Measurements from ENCODE around the gene WWP2.

Gene WWP2

GRCh38 chr16:69870761-69871160 lies 108.6 kb downstream of the WWP2 start:
- Histone ChIP-seq H3K27ac (ENCODE audit: low read length) (no peak overlapping the region), H3K9ac (ENCODE audit: low read depth, low read length) (no peak overlapping the region), H3K4me1 (ENCODE audit: insufficient read depth, low read length) (no peaks in the 10 kb centered on the region), H3K36me3 (ENCODE audit: insufficient read depth, low read depth, low read length) (peaks cover 18% of the 10 kb centered on the region; the same call in 1 of the 2 replicates), H3K9me3 (ENCODE audit: insufficient read depth, low read depth, low read length) (no peaks in the 10 kb centered on the region), H3K4me3 (ENCODE audit: low read length) (no peak overlapping the region), H3K27me3 (ENCODE audit: insufficient read depth, low read length) (no peaks in the 10 kb centered on the region)

DNA sequence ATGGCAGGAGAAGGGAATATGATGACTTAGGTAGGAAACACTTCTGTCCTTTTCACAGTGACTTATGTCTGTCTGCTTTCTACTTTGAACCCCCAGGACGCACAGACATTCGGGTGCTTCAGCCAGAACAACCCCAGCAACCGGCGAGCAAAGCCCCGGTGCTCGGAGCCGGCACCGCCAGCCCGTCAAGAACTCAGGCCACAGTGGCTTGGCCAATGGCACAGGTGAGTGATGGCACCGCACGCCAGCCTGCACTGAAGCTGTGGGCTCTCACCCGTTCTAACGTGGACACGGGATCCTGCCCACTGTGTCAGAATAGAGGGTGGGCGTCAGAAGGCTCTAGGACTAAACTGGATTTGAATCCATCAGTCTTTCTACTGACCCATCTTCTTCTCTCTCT lies 109.6 kb downstream of the WWP2 start:
- no peak overlapping the region for H3K9ac ChIP-seq (ENCODE audit: low read depth, low read length)
- H3K27ac ChIP-seq (ENCODE audit: low read length) = no peak overlapping the region
- no peak overlapping the region for H3K4me3 ChIP-seq (ENCODE audit: low read length)
- H3K27me3 ChIP-seq (ENCODE audit: insufficient read depth, low read length) = no peaks in the 10 kb centered on the region
- peaks cover 20% of the 10 kb centered on the region; the same call in 1 of the 2 replicates for H3K36me3 ChIP-seq (ENCODE audit: insufficient read depth, low read depth, low read length)
- H3K9me3 ChIP-seq (ENCODE audit: insufficient read depth, low read depth, low read length) = 0 out of 2 replicates have a peak, but pooled peaks cover 1% of the 10 kb centered on the region
- no peaks in the 10 kb centered on the region for H3K4me1 ChIP-seq (ENCODE audit: insufficient read depth, low read length)

GRCh38 chr16:69872888-69873287 lies 110.8 kb downstream of the WWP2 start:
- Histone ChIP-seq H3K9me3 (ENCODE audit: insufficient read depth, low read depth, low read length) (0 out of 2 replicates have a peak, but pooled peaks cover 4% of the 10 kb centered on the region), H3K4me1 (ENCODE audit: insufficient read depth, low read length) (no peaks in the 10 kb centered on the region), H3K4me3 (ENCODE audit: low read length) (no peak overlapping the region), H3K27me3 (ENCODE audit: insufficient read depth, low read length) (no peaks in the 10 kb centered on the region), H3K9ac (ENCODE audit: low read depth, low read length) (no peak overlapping the region), H3K27ac (ENCODE audit: low read length) (no peak overlapping the region), H3K36me3 (ENCODE audit: insufficient read depth, low read depth, low read length) (peaks cover 25% of the 10 kb centered on the region; the same call in 1 of the 2 replicates)

DNA sequence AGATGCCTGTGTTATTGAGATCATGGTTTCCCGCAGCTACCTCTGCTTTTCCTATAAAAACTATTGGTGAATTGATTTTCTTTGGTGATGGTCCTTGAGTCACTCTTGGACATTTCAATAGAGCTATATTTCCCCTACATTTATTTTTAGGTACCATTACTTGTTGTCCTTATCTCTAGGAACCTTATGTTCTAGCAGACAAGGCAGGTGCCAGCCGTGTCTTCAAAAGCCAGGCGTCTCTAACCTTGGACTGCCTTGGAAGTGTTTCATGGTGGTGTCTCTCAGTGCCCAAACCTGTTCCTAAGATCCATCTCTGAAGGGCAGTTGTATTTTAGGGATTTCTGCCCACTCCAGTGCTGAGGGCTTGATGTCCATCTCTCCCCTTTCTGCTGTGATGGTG lies 111.7 kb downstream of the WWP2 start:
- no peaks in the 10 kb centered on the region for H3K27me3 ChIP-seq (ENCODE audit: insufficient read depth, low read length)
- no peak overlapping the region for H3K27ac ChIP-seq (ENCODE audit: low read length)
- peaks cover 25% of the 10 kb centered on the region; the same call in 1 of the 2 replicates for H3K36me3 ChIP-seq (ENCODE audit: insufficient read depth, low read depth, low read length)
- H3K9me3 ChIP-seq (ENCODE audit: insufficient read depth, low read depth, low read length) = 0 out of 2 replicates have a peak, but pooled peaks cover 4% of the 10 kb centered on the region
- no peak overlapping the region for H3K9ac ChIP-seq (ENCODE audit: low read depth, low read length)
- no peak overlapping the region for H3K4me3 ChIP-seq (ENCODE audit: low read length)
- no peaks in the 10 kb centered on the region for H3K4me1 ChIP-seq (ENCODE audit: insufficient read depth, low read length)

DNA sequence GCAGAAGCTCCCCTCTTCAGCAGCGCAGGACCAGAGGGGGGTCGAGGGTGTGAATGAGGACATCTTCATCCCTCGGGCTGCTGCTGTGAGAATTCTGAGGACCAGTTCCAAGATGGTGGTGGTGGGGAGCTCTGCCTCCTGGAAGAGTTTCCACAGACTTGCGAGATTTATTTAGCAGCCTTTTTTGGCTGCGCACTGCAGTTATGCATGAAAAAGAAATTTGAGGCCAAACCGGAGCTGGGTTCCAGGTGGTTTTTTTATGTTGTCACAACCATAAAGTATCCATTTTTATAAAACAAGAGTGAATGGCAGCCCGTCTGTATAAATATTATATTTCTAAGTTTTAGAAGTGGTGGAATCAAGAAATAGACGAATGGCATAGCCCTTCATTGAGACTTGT lies 112.1 kb downstream of the WWP2 start:
- no peaks in the 10 kb centered on the region for H3K4me1 ChIP-seq (ENCODE audit: insufficient read depth, low read length)
- peaks cover 25% of the 10 kb centered on the region; the same call in 1 of the 2 replicates for H3K36me3 ChIP-seq (ENCODE audit: insufficient read depth, low read depth, low read length)
- H3K27ac ChIP-seq (ENCODE audit: low read length) = no peak overlapping the region
- no peaks in the 10 kb centered on the region for H3K27me3 ChIP-seq (ENCODE audit: insufficient read depth, low read length)
- H3K4me3 ChIP-seq (ENCODE audit: low read length) = no peak overlapping the region
- no peak overlapping the region for H3K9ac ChIP-seq (ENCODE audit: low read depth, low read length)
- H3K9me3 ChIP-seq (ENCODE audit: insufficient read depth, low read depth, low read length) = 0 out of 2 replicates have a peak, but pooled peaks cover 4% of the 10 kb centered on the region

GRCh38 chr16:69880640-69881133 lies 118.6 kb downstream of the WWP2 start:
- Histone ChIP-seq H3K36me3 (ENCODE audit: insufficient read depth, low read depth, low read length) (0 out of 2 replicates have a peak, but pooled peaks cover 7% of the 10 kb centered on the region), H3K9ac (ENCODE audit: low read depth, low read length) (no peak overlapping the region), H3K9me3 (ENCODE audit: insufficient read depth, low read depth, low read length) (0 out of 2 replicates have a peak, but pooled peaks cover 4% of the 10 kb centered on the region), H3K27ac (ENCODE audit: low read length) (no peak overlapping the region), H3K4me1 (ENCODE audit: insufficient read depth, low read length) (no peaks in the 10 kb centered on the region), H3K27me3 (ENCODE audit: insufficient read depth, low read length) (no peaks in the 10 kb centered on the region), H3K4me3 (ENCODE audit: low read length) (no peak overlapping the region)

GRCh38 chr16:69881141-69881540 lies 119.0 kb downstream of the WWP2 start:
- Histone ChIP-seq H3K27ac (ENCODE audit: low read length) (no peak overlapping the region), H3K4me1 (ENCODE audit: insufficient read depth, low read length) (no peaks in the 10 kb centered on the region), H3K9ac (ENCODE audit: low read depth, low read length) (no peak overlapping the region), H3K9me3 (ENCODE audit: insufficient read depth, low read depth, low read length) (0 out of 2 replicates have a peak, but pooled peaks cover 4% of the 10 kb centered on the region), H3K4me3 (ENCODE audit: low read length) (no peak overlapping the region), H3K36me3 (ENCODE audit: insufficient read depth, low read depth, low read length) (0 out of 2 replicates have a peak, but pooled peaks cover 7% of the 10 kb centered on the region), H3K27me3 (ENCODE audit: insufficient read depth, low read length) (no peaks in the 10 kb centered on the region)

GRCh38 chr16:69883744-69884143 lies 121.6 kb downstream of the WWP2 start:
- no peaks in the 10 kb centered on the region for H3K9me3 ChIP-seq (ENCODE audit: insufficient read depth, low read depth, low read length)
- no peak overlapping the region for H3K4me3 ChIP-seq (ENCODE audit: low read length)
- no peak overlapping the region for H3K9ac ChIP-seq (ENCODE audit: low read depth, low read length)
- no peaks in the 10 kb centered on the region for H3K4me1 ChIP-seq (ENCODE audit: insufficient read depth, low read length)
- H3K27ac ChIP-seq (ENCODE audit: low read length) = no peak overlapping the region
- H3K36me3 ChIP-seq (ENCODE audit: insufficient read depth, low read depth, low read length) = peaks cover under 1% of the 10 kb centered on the region; the same call in 1 of the 2 replicates
- H3K27me3 ChIP-seq (ENCODE audit: insufficient read depth, low read length) = no peaks in the 10 kb centered on the region

- Histone ChIP-seq H3K9me3 (ENCODE audit: insufficient read depth, low read depth, low read length) (no peaks in the 10 kb centered on the region), H3K27me3 (ENCODE audit: insufficient read depth, low read length) (no peaks in the 10 kb centered on the region), H3K4me3 (ENCODE audit: low read length) (no peak overlapping the region), H3K4me1 (ENCODE audit: insufficient read depth, low read length) (no peaks in the 10 kb centered on the region; the same call in 1 of the 2 replicates), H3K27ac (ENCODE audit: low read length) (no peak overlapping the region), H3K36me3 (ENCODE audit: insufficient read depth, low read depth, low read length) (peaks cover 11% of the 10 kb centered on the region), H3K9ac (ENCODE audit: low read depth, low read length) (no peak overlapping the region)
These were observed 123.6 kb downstream of the WWP2 start for GRCh38 chr16:69885722-69886121.

DNA sequence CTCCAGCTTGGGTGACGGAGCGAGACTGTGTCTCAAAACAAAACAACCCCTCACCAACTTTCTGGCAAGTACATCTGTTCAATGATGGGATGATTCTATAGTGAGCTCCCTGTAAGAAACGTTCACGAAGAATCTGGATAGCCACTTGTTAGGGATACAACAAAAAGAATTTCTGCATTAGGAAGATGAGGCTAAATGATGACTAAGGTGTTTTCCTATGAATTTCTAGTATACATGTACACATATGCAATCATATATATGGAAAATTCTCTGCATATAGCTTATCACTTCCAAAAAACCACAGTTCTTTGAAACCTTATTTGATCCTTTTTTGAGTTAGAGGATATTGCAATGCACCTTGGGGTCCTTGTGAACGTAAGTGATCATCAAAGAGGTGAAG lies 124.6 kb downstream of the WWP2 start:
- Histone ChIP-seq H3K9me3 (ENCODE audit: insufficient read depth, low read depth, low read length) (no peaks in the 10 kb centered on the region), H3K9ac (ENCODE audit: low read depth, low read length) (no peak overlapping the region), H3K27me3 (ENCODE audit: insufficient read depth, low read length) (no peaks in the 10 kb centered on the region), H3K4me3 (ENCODE audit: low read length) (no peak overlapping the region), H3K36me3 (ENCODE audit: insufficient read depth, low read depth, low read length) (peaks cover 11% of the 10 kb centered on the region), H3K27ac (ENCODE audit: low read length) (no peak overlapping the region), H3K4me1 (ENCODE audit: insufficient read depth, low read length) (no peaks in the 10 kb centered on the region; the same call in 1 of the 2 replicates)

DNA sequence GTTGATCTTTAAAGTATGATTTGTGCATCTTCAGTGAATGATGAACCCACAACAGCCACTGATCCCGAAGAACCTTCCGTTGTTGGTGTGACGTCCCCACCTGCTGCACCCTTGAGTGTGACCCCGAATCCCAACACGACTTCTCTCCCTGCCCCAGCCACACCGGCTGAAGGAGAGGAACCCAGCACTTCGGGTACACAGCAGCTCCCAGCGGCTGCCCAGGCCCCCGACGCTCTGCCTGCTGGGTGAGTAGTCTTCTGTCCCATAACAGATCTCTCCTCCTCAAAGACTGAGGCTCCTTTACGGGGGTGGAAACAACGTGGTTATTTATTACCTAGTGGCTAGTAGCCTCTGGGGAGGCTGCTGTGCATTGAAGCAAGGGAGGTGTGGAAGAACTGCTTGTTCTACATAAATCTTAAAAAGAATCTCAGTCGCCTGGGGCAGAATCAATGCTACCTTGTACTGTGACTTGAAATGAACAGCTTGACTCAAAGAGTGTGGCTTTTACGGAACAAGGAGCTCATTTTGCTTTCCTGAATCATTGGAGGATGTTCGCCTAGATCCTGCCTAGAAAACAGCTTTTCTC lies 126.0 kb downstream of the WWP2 start:
- Histone ChIP-seq H3K4me3 (ENCODE audit: low read length) (no peak overlapping the region), H3K9ac (ENCODE audit: low read depth, low read length) (no peak overlapping the region), H3K36me3 (ENCODE audit: insufficient read depth, low read depth, low read length) (peaks cover 11% of the 10 kb centered on the region), H3K4me1 (ENCODE audit: insufficient read depth, low read length) (no peaks in the 10 kb centered on the region; the same call in 1 of the 2 replicates), H3K9me3 (ENCODE audit: insufficient read depth, low read depth, low read length) (no peaks in the 10 kb centered on the region), H3K27me3 (ENCODE audit: insufficient read depth, low read length) (no peaks in the 10 kb centered on the region), H3K27ac (ENCODE audit: low read length) (no peak overlapping the region)

GRCh38 chr16:69889295-69889964 lies 127.3 kb downstream of the WWP2 start:
- no peaks in the 10 kb centered on the region for H3K27me3 ChIP-seq (ENCODE audit: insufficient read depth, low read length)
- peaks cover 11% of the 10 kb centered on the region for H3K36me3 ChIP-seq (ENCODE audit: insufficient read depth, low read depth, low read length)
- H3K9ac ChIP-seq (ENCODE audit: low read depth, low read length) = no peak overlapping the region
- H3K9me3 ChIP-seq (ENCODE audit: insufficient read depth, low read depth, low read length) = no peaks in the 10 kb centered on the region
- H3K27ac ChIP-seq (ENCODE audit: low read length) = no peak overlapping the region
- no peak overlapping the region for H3K4me3 ChIP-seq (ENCODE audit: low read length)
- no peaks in the 10 kb centered on the region; the same call in 1 of the 2 replicates for H3K4me1 ChIP-seq (ENCODE audit: insufficient read depth, low read length)
